Activated CD4-positive, alpha-beta memory T cell treated with anti-CD3 and anti-CD28 coated beads for 36 hours (primary cell): ENCODE measurements around the gene LMX1B. TPM values are rescaled to one million over a fixed set of nuclear protein-coding genes. Genes with fewer than 3 reads are reported as not detected.

ENCODE experiments used
- CTCF ChIA-PET: fragments of 350-600 bp; sonication (Branson Sonifier 250); formaldehyde crosslinking; loops from one replicate; lab custom pipeline; 2021; ENCODE audit warnings: antibody characterized with exemption, inconsistent platforms; lab: Charles Lee
- POLR2A ChIA-PET: fragments of 350-600 bp; sonication (Branson Sonifier 250); formaldehyde crosslinking; loops from one replicate; lab custom pipeline; 2021; ENCODE audit warnings: antibody characterized with exemption; lab: Charles Lee
- DNase-seq: peaks from one replicate; pipeline ENCODE4 v3.0.0-alpha.2; 2020
- H3K27ac Mint-ChIP-seq: one replicate; pipeline ENCODE4 v1.8.0; 2021; ENCODE audit warnings: mixed read lengths
- H3K27me3 Mint-ChIP-seq: one replicate; pipeline ENCODE4 v1.8.0; 2021; ENCODE audit warnings: mixed read lengths
- H3K36me3 Mint-ChIP-seq: one replicate; pipeline ENCODE4 v1.8.0; 2021; ENCODE audit warnings: mixed read lengths
- H3K4me1 Mint-ChIP-seq: one replicate; pipeline ENCODE4 v1.8.0; 2021; ENCODE audit warnings: low read depth, mixed read lengths
- H3K4me3 Mint-ChIP-seq: one replicate; pipeline ENCODE4 v1.8.0; 2021; ENCODE audit warnings: mild to moderate bottlenecking, mixed read lengths
- H3K9me3 Mint-ChIP-seq: one replicate; pipeline ENCODE4 v1.8.0; 2021; ENCODE audit warnings: mixed read lengths
- intact Hi-C: fragments of 100-400 bp; cut with micrococcal nuclease; formaldehyde crosslinking; loops from one replicate; pipeline ENCODE4 v1.15.1; 2023
- total RNA-seq, 2 experiments: library from RNA; stranded (reverse); gene quantifications; one replicate each; pipeline ENCODE4 v1.2.3, GENCODE V29; 2021

LMX1B gene
- total RNA-seq, 2 experiments from 2014 or later, result not detected

DNA sequence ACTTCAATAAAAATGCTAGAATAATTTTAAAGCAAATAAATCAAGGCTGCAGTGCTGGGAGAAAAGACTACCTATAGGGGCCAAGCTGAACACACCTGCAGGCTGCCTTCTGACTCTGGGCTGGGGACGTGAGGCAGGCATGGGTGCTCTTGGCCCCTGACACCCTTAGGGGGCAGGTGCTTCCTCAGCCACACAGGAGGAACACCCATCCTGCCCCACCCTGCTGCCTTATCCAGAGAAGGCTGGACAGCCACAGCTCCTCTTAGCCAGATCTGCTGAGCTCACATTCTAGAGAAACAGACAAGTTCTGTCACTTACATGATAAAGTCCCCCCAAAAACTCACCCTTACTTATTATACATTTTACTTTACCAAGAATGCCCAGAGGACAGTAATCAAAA, 6.6 kb upstream of the LMX1B start:
- peaks cover 51% of the 10 kb centered on the region for H3K27me3 Mint-ChIP-seq
- H3K4me3 Mint-ChIP-seq, result no peak overlapping the region
- POLR2A ChIA-PET, result no interaction called here
- peaks cover 9% of the 10 kb centered on the region for H3K4me1 Mint-ChIP-seq
- H3K27ac Mint-ChIP-seq, result no peak overlapping the region
- no peaks in the 10 kb centered on the region for H3K36me3 Mint-ChIP-seq
- intact Hi-C loops, result no loop called here
- no peak for DNase-seq
- CTCF ChIA-PET, result interaction anchor here (0.5 kb wide), 1 partner anchor 173 kb away, joined by 3 read pairs; no protein-coding TSS in a partner anchor
- H3K9me3 Mint-ChIP-seq, result no peaks in the 10 kb centered on the region

DNA sequence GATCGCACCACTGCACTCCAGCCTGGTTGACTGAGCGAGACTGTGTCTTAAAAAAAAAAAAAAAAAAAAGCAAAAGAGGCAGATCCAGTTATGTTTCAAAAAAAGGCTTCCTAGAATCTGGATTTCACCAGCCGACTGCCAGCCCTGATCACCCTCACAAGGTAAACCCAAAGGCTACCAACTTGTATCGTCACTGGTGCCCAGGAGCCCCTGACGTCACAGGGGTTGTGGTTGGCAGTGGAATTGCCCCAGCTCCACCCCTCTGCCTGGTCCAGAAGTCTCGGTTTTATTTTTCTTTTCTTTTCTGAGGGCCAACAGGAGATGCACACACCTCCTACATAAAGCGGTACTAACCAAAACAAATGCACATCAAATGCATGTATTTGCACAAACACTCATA, 6.0 kb upstream of the LMX1B start:
- ChIA-PET CTCF (interaction anchor here (0.5 to 4.7 kb wide), 2 partner anchors 83 to 172 kb away, joined by 3 to 28 read pairs; no protein-coding TSS in a partner anchor), POLR2A (no interaction called here)
- Mint-ChIP-seq H3K9me3 (no peaks in the 10 kb centered on the region), H3K36me3 (no peaks in the 10 kb centered on the region), H3K27me3 (peaks cover 52% of the 10 kb centered on the region), H3K4me1 (peaks cover 11% of the 10 kb centered on the region), H3K4me3 (no peak overlapping the region), H3K27ac (no peak overlapping the region)
- intact Hi-C loops, result no loop called here
- DNase-seq, result no peak

- H3K27me3 Mint-ChIP-seq, result peaks cover 56% of the 10 kb centered on the region
- POLR2A ChIA-PET, result no interaction called here
- peaks cover 15% of the 10 kb centered on the region for H3K4me1 Mint-ChIP-seq
- H3K27ac Mint-ChIP-seq, result no peak overlapping the region
- intact Hi-C loops, result no loop called here
- H3K4me3 Mint-ChIP-seq, result no peak overlapping the region
- CTCF ChIA-PET, result interaction anchor here (0.7 to 4.7 kb wide), 4 partner anchors 82 to 173 kb away, joined by 3 to 28 read pairs (median 6); no protein-coding TSS in a partner anchor
- DNase-seq, result no peak
- H3K9me3 Mint-ChIP-seq, result no peaks in the 10 kb centered on the region
- no peaks in the 10 kb centered on the region for H3K36me3 Mint-ChIP-seq
Observed at GRCh38 chr9:126608551-126608950, 5.2 kb upstream of the LMX1B start.

DNA sequence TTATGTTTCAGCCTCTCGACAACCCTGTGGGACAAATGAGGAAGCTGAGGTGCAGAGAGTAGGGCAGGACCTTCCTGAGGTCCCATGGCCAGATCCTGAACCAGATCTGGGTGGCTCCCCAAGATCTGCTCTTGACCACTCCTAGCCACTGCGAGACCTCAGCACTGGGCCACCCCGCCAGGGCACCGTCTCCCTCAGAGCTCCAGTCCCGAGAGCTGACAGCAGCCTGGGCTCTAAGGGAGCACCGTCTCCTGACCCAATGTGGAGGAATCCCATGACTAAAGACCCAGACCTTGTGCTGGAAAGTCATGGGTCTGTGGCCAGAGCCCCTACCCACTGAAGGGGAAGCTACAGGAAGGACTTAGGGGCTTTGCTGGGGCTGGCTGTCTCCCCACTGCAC, 4.5 kb upstream of the LMX1B start:
- POLR2A ChIA-PET, result no interaction called here
- Mint-ChIP-seq H3K36me3 (no peaks in the 10 kb centered on the region), H3K27ac (no peak overlapping the region), H3K4me1 (peaks cover 15% of the 10 kb centered on the region), H3K27me3 (peaks cover 56% of the 10 kb centered on the region), H3K9me3 (no peaks in the 10 kb centered on the region), H3K4me3 (no peak overlapping the region)
- intact Hi-C loops, result no loop called here
- DNase-seq, result no peak
- CTCF ChIA-PET, result interaction anchor here (0.7 to 4.7 kb wide), 5 partner anchors 81 to 173 kb away, joined by 3 to 28 read pairs (median 6); no protein-coding TSS in a partner anchor

GRCh38 chr9:126609711-126610388, 3.9 kb upstream of the LMX1B start:
- no peaks in the 10 kb centered on the region for H3K36me3 Mint-ChIP-seq
- intact Hi-C loops, result loop anchor here (10.0 kb wide), 1 partner anchor 175 kb away; no protein-coding TSS in a partner anchor
- H3K4me3 Mint-ChIP-seq, result no peak overlapping the region
- H3K27me3 Mint-ChIP-seq, result peaks cover 60% of the 10 kb centered on the region
- no peak for DNase-seq
- ChIA-PET CTCF (interaction anchor here (1.1 to 4.7 kb wide), 5 partner anchors 13 to 172 kb away, joined by 3 to 28 read pairs (median 6); no protein-coding TSS in a partner anchor), POLR2A (no interaction called here)
- peaks cover 20% of the 10 kb centered on the region for H3K4me1 Mint-ChIP-seq
- no peak overlapping the region for H3K27ac Mint-ChIP-seq
- no peaks in the 10 kb centered on the region for H3K9me3 Mint-ChIP-seq

GRCh38 chr9:126611193-126611591, 2.5 kb upstream of the LMX1B start:
- ChIA-PET POLR2A (no interaction called here), CTCF (interaction anchor here (1.0 to 4.7 kb wide), 2 partner anchors 79 to 92 kb away, joined by 4 to 28 read pairs; no protein-coding TSS in a partner anchor)
- Mint-ChIP-seq H3K9me3 (no peaks in the 10 kb centered on the region), H3K4me3 (no peak overlapping the region), H3K27ac (no peak overlapping the region), H3K27me3 (peaks cover 65% of the 10 kb centered on the region), H3K36me3 (no peaks in the 10 kb centered on the region), H3K4me1 (peaks cover 20% of the 10 kb centered on the region)
- no peak for DNase-seq
- intact Hi-C loops, result loop anchor here (1.0 to 10.0 kb wide), 2 partner anchors 79 to 174 kb away; no protein-coding TSS in a partner anchor

DNA sequence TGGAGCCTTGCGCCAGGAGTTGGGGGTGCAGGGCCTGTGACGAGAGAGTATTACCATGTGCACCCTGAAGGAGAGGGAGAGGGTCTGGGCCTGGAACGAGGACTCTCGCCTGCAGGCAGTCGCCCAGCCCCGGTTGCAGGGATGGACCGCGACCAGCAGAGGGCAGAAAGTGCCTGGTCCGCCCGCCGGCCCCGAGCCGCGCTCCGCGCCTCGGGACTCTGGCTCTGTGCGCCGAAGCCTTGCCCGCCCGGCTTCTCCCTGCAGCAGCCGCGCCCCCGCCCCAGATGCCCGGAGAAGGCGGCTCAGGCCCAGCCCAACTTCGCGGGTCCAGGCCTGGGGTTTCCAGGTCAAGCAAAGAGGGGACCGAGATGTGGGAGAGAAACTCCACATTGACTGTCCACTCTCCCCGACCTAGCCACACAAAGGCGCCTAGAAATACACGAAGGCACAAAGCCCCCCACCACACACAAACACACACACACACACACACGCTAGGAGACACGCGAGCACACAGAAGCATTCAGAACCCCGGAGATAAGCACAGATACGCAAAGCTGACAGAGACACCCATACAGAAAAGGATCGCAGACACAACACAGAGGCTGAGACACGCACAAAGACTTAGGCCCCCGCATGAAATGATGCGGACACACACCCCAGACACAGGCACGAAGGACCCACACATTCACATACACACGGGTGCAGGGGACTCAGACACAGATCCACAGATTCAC, 2.0 kb upstream of the LMX1B start:
- H3K27me3 Mint-ChIP-seq, result peaks cover 68% of the 10 kb centered on the region
- H3K4me1 Mint-ChIP-seq, result peaks cover 20% of the 10 kb centered on the region
- DNase-seq, result peak; percentile 82
- intact Hi-C loops, result loop anchor here (1.0 to 10.0 kb wide), 2 partner anchors 79 to 173 kb away; no protein-coding TSS in a partner anchor
- POLR2A ChIA-PET, result no interaction called here
- no peak overlapping the region for H3K27ac Mint-ChIP-seq
- H3K36me3 Mint-ChIP-seq, result no peaks in the 10 kb centered on the region
- no peaks in the 10 kb centered on the region for H3K9me3 Mint-ChIP-seq
- CTCF ChIA-PET, result interaction anchor here (1.0 to 4.7 kb wide), 2 partner anchors 79 to 91 kb away, joined by 4 to 28 read pairs; no protein-coding TSS in a partner anchor
- H3K4me3 Mint-ChIP-seq, result no peak overlapping the region

- POLR2A ChIA-PET, result no interaction called here
- no peaks in the 10 kb centered on the region for H3K36me3 Mint-ChIP-seq
- intact Hi-C loops, result loop anchor here (10.0 kb wide), 1 partner anchor 172 kb away; no protein-coding TSS in a partner anchor
- H3K9me3 Mint-ChIP-seq, result no peaks in the 10 kb centered on the region
- no peak overlapping the region for H3K27ac Mint-ChIP-seq
- CTCF ChIA-PET, result interaction anchor here (4.7 kb wide), 1 partner anchor 78 kb away, joined by 28 read pairs; no protein-coding TSS in a partner anchor
- H3K4me1 Mint-ChIP-seq, result peaks cover 21% of the 10 kb centered on the region
- H3K27me3 Mint-ChIP-seq, result peaks cover 68% of the 10 kb centered on the region
- H3K4me3 Mint-ChIP-seq, result no peak overlapping the region
- no peak for DNase-seq
Observed at GRCh38 chr9:126612326-126612812, 1.4 kb upstream of the LMX1B start.

DNA sequence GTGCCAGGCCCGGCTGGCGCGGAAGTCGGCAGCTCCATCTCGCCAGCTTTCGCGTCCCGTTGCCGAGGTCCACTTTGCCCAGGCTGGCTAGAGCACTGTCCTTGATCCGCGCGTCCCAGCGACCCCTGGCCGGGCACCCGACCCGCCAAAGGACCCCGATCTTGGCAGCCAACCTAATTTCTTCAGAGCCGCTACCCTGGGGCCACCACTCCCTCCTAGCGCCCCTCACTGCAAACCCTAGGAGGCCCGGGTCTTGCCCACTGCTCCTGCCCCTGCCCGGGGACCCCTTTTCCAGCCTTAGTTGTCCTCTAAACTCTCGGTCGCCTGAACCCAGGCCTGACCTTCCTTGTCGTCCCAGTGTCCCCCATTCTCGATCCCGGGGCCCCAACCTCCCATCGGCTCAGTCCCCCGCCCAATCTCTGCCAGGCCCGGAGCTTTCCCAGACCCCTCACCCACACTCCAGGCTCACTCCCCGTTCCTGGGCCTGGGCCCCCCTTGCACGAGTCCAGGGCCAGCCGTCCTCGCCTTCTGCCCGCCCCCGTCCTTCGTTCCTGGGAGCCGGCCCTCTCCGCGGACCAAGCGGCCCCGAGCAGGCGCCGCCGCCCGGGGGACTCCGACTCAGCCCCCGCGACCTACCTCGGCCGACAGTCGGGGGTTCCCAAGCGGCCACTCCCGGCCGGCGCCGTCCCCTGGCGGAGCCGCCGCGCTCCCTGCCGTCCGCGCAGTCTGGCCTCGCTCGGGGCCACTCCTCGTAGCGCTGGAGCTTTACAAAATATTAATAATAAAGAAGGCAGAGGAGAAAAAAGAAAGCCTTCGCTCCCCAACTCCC, 701 bp upstream of the LMX1B start:
- peak overlapping the region; percentile 13 for H3K4me3 Mint-ChIP-seq
- ChIA-PET POLR2A (no interaction called here), CTCF (interaction anchor here (0.7 to 1.4 kb wide), 3 partner anchors 13 to 169 kb away, joined by 3 to 5 read pairs (median 3); no protein-coding TSS in a partner anchor)
- no peak overlapping the region for H3K27ac Mint-ChIP-seq
- intact Hi-C loops, result loop anchor here (10.0 kb wide), 1 partner anchor 172 kb away; no protein-coding TSS in a partner anchor
- no peak for DNase-seq
- no peaks in the 10 kb centered on the region for H3K9me3 Mint-ChIP-seq
- H3K36me3 Mint-ChIP-seq, result no peaks in the 10 kb centered on the region
- H3K27me3 Mint-ChIP-seq, result peaks cover 68% of the 10 kb centered on the region
- H3K4me1 Mint-ChIP-seq, result peaks cover 24% of the 10 kb centered on the region

GRCh38 chr9:126614088-126614454, 343 bp downstream of the LMX1B start:
- CTCF ChIA-PET, result interaction anchor here (0.7 to 1.4 kb wide), 3 partner anchors 12 to 168 kb away, joined by 3 to 5 read pairs (median 3); no protein-coding TSS in a partner anchor
- peaks cover 30% of the 10 kb centered on the region for H3K4me1 Mint-ChIP-seq

More at GRCh38 chr9:126614088-126614454, 343 bp downstream of the LMX1B start:
- Mint-ChIP-seq H3K27ac (no peak overlapping the region), H3K27me3 (peaks cover 68% of the 10 kb centered on the region), H3K4me3 (no peak overlapping the region), H3K9me3 (no peaks in the 10 kb centered on the region), H3K36me3 (no peaks in the 10 kb centered on the region)
- POLR2A ChIA-PET, result no interaction called here
- no peak for DNase-seq
- intact Hi-C loops, result loop anchor here (10.0 kb wide), 1 partner anchor 171 kb away; no protein-coding TSS in a partner anchor
